D721Med (cell line): ENCODE data around the gene OR6S1.
A peak's percentile ranks its signal among the peaks of the same experiment; 100 is the strongest.

Experiments
- DNase-seq: peaks from one replicate; pipeline ENCODE4 v3.0.0; 2011; ENCODE audit warnings: low spot score; ENCODE audit not compliant: insufficient read length
- FAIRE-seq: peaks from 2 replicates; lab custom pipeline; 2011; peaks lifted over from hg19 to GRCh38; lab: Jason Lieb, UNC
- TF ChIP-seq, protein P1 (sequence below): IDR thresholded peaks from 2 replicates; pipeline ENCODE4 v1.5.1; 2012; ENCODE audit warnings: mild to moderate bottlenecking, control low read depth; ENCODE audit not compliant: insufficient read depth; ENCODE audit errors: missing control alignments

OR6S1 gene

DNA sequence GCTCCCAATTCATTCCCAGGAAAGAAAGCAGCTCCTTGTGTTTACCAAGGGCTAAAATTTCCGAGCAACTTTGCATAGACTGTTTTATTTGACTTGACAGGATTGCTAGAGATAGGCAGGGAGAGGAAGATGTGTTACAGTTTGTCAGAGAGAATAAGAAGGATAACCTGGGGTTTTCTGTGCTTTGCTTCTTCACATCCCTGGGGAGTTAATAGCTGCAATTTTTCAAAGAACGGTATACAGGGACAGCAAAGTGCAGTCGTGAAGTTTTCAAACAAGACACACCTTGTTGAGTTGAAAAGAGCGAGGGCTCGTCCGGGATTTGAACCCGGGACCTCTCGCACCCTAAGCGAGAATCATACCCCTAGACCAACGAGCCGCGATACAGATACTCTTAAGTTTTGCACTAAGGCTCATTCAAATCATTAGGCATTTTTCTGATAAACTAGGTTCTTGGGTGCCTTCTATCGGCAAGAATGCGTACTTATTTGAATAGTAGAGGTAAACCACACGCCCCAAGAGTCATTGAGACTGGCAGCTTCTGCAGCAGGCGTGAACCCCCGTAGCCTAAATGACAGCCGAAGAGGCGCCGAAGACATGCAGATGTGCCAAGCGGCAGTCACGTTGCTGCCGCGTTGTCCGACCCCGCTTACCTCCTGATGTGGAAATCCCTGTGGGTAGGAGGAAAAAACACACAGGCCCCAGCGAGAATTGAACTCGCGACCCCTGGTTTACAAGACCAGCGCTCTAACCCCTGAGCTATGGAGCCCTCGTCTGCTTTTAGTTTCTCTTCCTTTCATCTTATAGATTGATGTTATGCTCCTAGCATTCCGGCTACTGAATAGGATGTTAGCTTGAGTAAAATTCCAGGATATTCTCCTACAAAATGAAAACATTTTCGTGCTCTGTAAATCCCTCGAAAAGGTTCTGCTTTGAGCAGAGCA is 28.1 kb downstream of the OR6S1 start:
- DNase-seq, result no peak
- TF ChIP-seq, protein P1, sequence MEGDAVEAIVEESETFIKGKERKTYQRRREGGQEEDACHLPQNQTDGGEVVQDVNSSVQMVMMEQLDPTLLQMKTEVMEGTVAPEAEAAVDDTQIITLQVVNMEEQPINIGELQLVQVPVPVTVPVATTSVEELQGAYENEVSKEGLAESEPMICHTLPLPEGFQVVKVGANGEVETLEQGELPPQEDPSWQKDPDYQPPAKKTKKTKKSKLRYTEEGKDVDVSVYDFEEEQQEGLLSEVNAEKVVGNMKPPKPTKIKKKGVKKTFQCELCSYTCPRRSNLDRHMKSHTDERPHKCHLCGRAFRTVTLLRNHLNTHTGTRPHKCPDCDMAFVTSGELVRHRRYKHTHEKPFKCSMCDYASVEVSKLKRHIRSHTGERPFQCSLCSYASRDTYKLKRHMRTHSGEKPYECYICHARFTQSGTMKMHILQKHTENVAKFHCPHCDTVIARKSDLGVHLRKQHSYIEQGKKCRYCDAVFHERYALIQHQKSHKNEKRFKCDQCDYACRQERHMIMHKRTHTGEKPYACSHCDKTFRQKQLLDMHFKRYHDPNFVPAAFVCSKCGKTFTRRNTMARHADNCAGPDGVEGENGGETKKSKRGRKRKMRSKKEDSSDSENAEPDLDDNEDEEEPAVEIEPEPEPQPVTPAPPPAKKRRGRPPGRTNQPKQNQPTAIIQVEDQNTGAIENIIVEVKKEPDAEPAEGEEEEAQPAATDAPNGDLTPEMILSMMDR, result peak; percentile 58
- no peak for FAIRE-seq

DNA sequence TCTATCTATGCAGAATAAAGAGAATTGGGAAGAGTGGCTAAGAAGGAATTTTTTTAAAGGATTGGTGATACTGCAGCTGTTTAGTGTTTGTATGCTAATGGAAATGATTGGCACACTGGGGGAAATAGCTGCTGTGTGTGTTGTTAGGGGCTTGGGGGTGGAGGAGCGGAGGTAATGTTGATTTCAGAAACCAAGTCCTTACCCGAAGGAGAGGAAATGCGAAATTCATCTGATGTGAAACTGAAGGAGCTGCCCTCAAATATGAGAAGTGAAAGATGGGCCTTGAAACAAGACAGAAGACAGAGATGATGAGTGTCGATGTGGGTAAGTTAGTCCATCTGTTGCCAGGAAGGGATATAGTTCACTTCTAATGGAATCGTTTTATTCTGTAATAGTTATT is 29.1 kb downstream of the OR6S1 start:
- TF ChIP-seq, protein P1, result no peak
- FAIRE-seq (no peak), DNase-seq (no peak)

DNA sequence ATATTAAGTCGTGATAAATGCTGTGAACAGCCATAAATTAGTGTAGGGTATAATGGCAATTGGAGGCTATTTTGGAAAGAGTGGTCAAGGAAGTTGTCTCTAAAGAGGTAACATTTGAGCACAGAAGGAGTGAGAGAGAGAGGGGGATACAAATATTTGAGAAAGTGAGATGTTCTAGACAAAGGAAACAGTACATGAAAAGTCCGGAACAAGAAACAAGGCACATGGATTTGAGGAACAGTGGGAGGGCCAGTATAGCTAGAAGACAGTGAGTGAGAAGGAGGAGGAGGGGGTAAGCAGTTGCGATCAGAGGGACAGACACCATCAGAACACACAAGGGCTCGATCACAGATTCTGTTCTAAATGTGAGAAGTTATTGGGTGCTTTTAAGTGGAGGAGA is 30.2 kb downstream of the OR6S1 start:
- TF ChIP-seq, protein P1, result no peak
- DNase-seq (no peak), FAIRE-seq (no peak)

DNA sequence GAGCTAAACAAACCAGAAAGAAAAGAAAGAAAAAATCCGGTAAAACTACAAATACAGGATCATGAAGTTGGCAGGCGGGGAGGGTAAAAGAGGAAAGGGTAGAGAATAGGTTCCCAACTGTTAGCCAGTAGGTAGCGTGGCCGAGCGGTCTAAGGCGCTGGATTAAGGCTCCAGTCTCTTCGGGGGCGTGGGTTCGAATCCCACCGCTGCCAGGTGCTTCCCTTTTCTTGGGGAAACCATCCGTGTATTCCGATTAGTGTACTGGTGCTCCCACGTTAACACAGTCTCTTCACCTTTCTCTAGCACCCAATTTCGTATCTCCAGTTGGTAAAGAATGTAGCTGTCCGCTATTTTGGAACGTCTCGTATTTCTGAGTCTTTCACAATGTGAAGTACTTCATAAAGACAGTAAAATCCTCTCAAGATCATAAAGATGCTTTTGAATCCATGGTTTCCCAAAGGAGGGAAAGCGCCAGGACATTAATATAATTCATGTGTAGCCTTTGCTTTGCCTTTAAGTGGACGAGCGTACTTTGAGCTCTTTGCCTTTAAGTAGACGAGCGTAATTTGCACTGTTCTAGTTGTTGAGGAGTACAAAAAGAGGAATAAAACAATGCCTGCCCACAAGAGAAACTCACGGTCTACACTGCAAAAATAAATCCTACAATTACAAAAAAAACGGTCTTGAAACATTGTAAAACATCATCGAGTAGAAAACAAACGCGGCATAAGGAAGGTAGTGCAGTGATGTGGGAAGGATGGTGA is 31.3 kb downstream of the OR6S1 start:
- TF ChIP-seq, protein P1, result no peak
- DNase-seq (no peak), FAIRE-seq (no peak)

DNA sequence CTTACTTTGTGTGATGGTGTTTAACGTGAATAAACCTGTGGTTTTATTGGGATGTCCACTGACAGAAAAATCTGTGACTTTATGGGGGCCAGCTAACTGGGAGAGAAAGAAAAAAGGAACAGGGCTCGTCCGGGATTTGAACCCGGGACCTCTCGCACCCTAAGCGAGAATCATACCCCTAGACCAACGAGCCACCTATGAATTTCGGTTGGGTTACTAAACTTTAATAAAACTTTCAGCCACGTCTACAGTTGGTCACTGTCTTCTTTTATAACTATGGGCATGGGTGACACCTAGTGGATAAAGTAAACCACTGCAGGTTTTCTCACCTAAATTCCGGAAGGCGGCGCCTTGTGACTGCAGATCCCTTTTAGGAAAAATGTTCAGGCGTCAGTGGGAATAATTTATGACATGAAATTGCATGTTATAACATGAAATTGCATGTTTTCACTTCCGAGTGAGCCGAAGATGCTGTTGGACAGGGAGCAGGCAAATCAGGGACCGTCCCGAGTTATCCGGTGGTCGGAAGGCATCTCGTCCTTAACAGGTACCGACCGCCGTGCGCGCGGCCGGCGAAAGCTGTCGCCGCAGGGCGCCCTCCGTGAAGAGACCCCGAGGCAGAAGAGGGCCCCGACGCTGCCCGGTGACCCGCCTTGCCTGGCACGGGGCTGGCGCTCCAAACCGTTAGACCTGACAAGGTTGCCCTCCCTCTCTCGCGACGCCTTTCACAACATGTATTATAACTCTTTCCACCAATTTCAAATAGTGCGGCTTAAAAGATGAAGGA is 32.1 kb downstream of the OR6S1 start:
- FAIRE-seq (no peak), DNase-seq (no peak)
- TF ChIP-seq, protein P1, result peak; percentile 92

DNA sequence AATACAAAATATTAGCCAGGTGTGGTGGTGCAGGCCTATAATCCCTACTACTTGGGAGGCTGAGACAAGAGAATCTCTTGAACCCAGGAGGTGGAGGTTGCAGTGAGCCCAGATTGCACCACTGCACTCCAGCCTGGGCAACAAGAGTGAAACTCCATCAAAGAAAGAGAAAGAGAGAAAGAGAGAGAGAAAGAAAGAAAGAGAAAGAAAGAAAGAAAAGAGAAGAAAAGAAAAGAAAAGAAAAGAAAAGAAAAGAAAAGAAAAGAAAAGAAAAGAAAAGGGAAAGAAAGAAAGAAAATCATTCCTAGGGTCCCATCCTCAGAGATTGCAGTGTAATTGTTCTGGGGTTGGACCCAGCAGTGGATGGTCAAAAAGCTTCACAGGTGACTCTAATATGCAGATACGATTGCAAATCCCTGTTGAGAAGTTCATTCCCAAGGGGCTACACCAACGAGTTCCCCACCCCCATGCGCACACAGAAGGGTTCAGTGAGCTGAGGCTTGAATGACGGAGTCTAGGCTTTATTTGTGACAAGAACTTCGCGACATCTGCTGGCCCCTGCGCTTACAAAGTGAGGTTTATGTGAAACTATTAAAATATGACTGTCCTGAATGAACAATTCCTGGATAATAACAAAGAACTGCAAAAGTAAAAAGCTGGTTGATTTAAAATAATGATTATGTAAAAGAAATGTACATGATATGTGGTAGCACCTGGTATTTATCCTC is 32.9 kb downstream of the OR6S1 start:
- FAIRE-seq (no peak), DNase-seq (no peak)
- TF ChIP-seq, protein P1, result no peak
